ENCODE results near the gene PCYT1B.
"Not testable (repeated sequence)": the region's sequence is repeated elsewhere in the genome, so short reads cannot be mapped to it uniquely, and the experiment has no call there.

The PCYT1B gene

DNA sequence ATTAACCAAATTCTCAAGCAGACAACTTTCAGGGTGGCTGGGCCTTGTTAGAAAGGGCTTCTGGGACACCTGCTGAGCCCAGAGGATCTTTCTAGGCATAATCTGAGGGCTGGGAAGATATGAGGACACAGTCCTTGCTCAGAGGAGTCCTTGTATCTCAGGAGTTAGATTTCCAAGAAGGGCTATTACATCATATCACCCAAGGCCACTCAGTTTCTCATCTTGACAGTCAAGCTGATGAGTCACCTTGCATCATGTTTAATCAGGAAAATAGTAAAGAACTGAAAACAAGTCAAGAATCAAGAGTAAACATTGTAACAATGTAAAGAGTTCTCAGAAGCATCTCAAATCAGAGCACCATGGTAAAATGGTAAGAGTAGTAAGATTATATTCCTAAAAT lies 4.0 kb downstream of the PCYT1B start:
- DNase-seq: no peak

DNA sequence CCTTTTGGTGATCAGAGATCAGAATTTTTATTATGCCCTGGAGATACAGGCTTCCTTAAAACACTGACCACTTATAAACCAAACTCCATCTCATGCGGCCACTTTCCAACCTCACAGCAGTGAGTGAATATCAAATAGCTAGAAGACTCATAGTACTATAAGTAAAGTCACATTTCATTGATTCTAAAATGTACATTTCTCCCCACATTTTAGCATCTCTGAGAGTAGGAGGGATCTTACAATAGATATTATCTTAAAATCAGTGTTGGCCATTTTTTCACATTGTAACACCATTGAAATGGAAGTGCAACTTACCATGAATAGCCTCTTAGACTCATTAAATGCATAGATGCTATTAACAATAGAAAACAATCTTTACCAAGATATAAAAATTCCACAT lies 17.4 kb downstream of the PCYT1B start:
- no peak for DNase-seq

DNA sequence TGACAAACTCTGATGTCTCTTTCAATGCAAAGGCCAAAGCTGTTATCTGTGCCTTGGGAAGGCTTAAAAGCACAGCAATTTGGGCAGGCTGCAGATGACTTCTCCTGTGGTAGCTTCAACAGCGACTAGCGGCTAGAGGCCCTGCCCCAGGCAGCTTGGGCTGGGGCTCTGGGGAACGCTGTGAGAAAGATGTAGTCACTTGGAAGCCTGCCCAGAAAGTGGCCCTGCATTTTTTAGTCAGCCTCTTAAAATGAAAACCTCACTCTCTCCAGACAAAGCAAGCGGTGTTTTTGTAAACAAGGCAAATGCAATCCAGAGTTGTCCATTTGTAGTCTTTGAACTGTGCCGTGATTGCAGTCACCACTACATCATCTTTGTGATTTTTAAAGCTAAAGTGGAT lies 27.5 kb downstream of the PCYT1B start:
- no peak for DNase-seq

GRCh38 chrX:24610516-24610915 lies 36.6 kb downstream of the PCYT1B start:
- DNase-seq: no peak

- no peak for DNase-seq
Observed at GRCh38 chrX:24607616-24608015, 39.5 kb downstream of the PCYT1B start.

DNA sequence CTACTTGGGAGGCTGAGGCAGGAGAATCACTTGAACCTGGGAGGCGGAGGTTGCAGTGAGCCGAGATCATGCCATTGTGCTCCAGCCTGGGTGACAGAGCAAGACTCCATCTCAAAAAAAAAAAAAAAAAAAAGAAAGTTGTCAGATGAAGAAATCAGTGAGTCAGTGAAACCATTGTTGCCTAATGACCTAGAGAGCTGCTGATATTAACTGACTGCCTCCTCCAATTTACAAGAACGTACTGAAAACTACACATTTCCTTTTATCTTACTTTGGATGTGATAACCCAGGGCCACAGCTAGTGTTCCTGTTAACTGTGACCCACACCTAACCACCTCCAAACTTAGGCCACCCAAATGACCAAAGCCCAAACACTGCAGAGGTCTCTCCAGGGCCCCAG lies 41.2 kb downstream of the PCYT1B start:
- not testable (repeated sequence) for DNase-seq

- no peak for DNase-seq
Observed at GRCh38 chrX:24603191-24603590, 44.0 kb downstream of the PCYT1B start.

- DNase-seq: no peak
Observed at GRCh38 chrX:24601858-24602257, 45.3 kb downstream of the PCYT1B start.

DNA sequence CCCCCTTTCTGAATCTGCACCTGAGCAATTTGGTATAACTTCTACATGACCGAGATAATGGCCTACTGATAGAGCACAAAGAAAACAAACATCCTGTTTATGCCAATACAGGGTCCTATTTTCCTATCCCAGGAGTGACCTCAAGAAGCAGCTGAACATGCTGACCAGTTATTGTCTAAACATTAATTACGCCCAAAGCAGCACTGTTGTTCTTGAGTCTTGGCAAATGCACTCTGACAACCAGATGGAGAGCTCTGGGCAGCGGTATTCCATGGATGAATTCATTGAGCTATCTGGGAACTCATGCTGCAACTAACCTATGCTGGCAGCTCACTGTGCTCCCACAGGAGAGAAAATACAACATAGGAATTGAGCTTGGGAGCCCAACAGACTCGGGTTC lies 52.6 kb downstream of the PCYT1B start:
- DNase-seq: no peak

DNA sequence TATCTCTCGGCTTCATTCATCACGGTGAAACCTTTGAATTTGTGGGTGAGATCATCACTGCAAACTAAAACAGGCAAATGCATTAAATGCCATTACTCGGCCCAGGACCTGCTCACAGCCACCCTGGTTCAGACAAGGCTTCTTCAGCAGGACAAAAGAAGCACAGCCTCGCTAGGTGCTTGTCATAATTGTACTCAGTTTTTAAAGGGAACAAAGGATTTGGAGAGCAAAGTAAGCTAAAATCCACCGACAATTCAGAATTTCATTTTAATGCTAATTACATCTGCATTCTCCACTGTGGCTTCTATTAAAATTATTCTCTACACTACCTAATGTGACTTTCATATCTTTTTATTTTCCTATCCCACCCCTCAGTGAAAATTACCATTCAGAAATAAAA lies 57.0 kb downstream of the PCYT1B start:
- DNase-seq: no peak

GRCh38 chrX:24577091-24577490 lies 70.1 kb downstream of the PCYT1B start:
- DNase-seq: no peak

DNA sequence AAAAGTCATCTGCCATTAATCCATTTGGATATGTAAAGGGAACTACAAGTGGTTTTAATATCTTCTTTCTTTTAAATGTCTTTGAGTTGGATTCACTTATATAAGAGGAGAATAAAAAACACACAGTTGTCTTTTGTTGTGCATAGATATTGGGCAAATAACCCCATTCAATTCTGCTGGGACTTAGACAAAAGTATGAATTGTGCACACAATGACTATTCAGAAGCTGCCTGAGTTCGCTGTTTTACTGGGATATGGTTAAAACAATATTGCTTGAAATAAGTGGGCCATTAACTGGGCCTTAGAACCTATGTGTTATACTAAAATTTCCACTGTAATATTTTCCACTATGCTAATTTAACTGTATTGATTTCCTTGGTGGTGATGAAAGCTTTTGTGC lies 71.7 kb downstream of the PCYT1B start:
- DNase-seq: no peak

DNA sequence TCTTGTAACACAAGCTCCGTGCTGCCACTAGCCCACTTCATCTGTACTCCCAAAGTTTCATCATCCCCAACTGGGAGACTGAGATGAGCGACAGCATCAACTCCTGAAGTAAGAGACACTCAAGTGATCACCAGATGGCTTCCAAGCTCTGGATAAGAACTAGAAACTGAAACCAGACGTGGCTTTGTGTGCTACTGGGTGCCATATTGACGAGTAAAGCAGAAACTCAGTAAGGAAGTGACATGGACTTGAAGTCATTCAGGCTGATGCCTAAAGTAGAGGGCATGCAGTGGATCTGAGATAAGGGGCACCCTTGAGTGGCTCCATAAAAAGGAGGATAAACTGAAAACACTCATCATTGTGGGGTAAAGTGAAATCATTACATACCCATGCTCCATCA lies 72.4 kb downstream of the PCYT1B start:
- DNase-seq: no peak

DNA sequence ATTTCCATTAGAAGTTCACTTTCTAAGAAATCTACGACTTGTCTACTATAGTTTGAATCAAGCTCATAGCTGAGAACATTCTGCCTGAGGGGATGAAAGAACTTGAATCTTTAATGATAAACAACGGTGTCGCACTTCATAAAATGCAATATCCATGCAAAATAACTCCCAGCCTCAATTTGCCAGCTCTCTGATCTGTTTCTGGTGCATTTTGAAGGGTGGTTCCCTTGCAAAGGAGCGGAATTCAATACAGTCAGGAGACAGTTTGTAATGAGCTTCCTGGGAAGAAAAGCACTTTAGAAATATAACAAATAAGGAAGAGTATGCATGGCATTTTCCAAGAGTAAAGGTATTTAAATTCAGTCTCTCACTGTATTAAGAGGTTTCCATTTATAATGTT lies 80.0 kb downstream of the PCYT1B start:
- DNase-seq: no peak

- DNase-seq: no peak
Observed at GRCh38 chrX:24566240-24566639, 80.9 kb downstream of the PCYT1B start.

- DNase-seq: no peak
Observed at GRCh38 chrX:24563291-24564010, 83.7 kb downstream of the PCYT1B start.

DNA sequence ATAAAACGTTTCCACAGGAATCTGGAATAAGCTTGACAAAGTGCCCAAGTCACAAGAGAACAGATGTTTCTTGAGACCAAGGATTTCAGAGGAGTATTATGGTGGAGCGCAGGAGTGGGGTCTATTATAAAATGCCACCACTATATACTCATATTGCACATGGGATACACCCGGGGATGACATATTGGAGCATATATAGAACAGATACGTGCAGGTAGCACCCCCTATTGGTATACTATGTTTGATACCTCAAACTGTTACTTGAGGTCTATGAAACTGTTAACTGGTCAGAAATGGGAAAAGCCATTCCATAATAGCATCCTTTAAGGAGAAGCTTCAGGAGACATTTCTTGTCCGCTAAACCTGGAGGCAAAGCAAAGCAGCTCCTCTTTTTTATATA lies 86.0 kb downstream of the PCYT1B start:
- no peak for DNase-seq

- DNase-seq: no peak
Observed at GRCh38 chrX:24553011-24553410, 94.1 kb downstream of the PCYT1B start.

DNA sequence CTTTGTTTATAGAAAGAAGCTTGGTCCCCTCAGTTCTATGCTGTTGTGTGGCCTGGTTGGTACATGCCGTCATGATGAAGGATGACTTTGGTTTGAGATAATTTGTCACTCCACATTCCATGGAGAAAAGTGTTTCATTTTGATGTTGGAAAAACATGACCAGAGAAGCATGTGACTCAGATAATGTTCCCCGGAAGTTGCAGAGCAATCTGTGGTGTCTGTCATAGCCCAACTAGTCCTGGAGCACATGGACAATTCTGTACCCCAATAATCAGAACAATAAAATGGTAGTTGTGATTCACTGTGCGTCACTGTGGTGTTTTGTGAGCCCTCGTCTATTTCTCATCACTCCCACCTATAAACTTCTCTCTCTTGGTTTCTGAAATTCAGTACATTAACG lies 97.0 kb downstream of the PCYT1B start:
- no peak for DNase-seq

- DNase-seq: no peak
Observed at GRCh38 chrX:24547961-24548360, 99.2 kb downstream of the PCYT1B start.

GRCh38 chrX:24542756-24543155 lies 104.4 kb downstream of the PCYT1B start:
- DNase-seq: no peak

GRCh38 chrX:24536551-24536950 lies 110.6 kb downstream of the PCYT1B start:
- no peak for DNase-seq

- no peak for DNase-seq
Observed at GRCh38 chrX:24528605-24529004, 118.5 kb downstream of the PCYT1B start.

GRCh38 chrX:24526616-24527015 lies 120.5 kb downstream of the PCYT1B start:
- no peak for DNase-seq

- DNase-seq: no peak
Observed at GRCh38 chrX:24525455-24525854, 121.7 kb downstream of the PCYT1B start.

DNA sequence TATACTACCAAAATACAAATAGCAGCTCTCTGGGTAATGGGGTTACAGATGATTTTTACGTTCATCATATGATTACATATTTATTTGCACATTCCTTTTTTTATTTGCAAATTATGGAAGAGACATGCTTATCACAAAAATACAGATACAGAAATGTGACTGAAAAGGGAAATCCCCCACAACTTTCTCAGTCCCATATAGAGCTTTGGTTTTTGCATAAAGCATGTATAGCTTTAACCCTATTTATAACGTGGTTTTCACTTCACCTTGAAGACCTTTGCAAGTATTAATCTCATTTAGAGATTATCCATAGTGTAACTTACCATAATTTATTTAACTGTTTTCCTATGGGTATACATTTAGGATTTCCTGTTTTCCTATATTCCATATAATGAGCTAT lies 126.7 kb downstream of the PCYT1B start:
- no peak for DNase-seq
